Superior temporal gyrus (tissue), 1 donor: ENCODE results near the gene ZNF830.
"Not testable (repeated sequence)": the region's sequence is repeated elsewhere in the genome, so short reads cannot be mapped to it uniquely, and the experiment has no call there.

Source experiments
- DNase-seq: peaks from one replicate; pipeline ENCODE4 v3.0.0-alpha.2; 2016; ENCODE audit errors: extremely low spot score

The ZNF830 gene

GRCh38 chr17:34961093-34961911, at the start of gene ZNF830, which contains the start of gene CCT6B:
Gene ZNF830, plus strand, starts transcription at chr17:34961540. Its CDS starts 27 bp downstream, at chr17:34961567.
Gene CCT6B, minus strand, starts transcription at chr17:34961460. Its CDS starts 67 bp downstream, at chr17:34961393.
- DNase-seq, result peak; percentile 99

- DNase-seq, result no peak
Measured at GRCh38 chr17:34913001-34913400, 48.3 kb upstream of the ZNF830 start.

- no peak for DNase-seq
Measured at GRCh38 chr17:34916120-34916519, 45.2 kb upstream of the ZNF830 start.

GRCh38 chr17:34917381-34917780, 44.0 kb upstream of the ZNF830 start:
- no peak for DNase-seq

- DNase-seq, result no peak
Measured at GRCh38 chr17:34920676-34921075, 40.7 kb upstream of the ZNF830 start.

- no peak for DNase-seq
Measured at GRCh38 chr17:34926661-34927060, 34.7 kb upstream of the ZNF830 start.

- DNase-seq, result no peak
Measured at GRCh38 chr17:34930283-34930682, 31.1 kb upstream of the ZNF830 start.

GRCh38 chr17:34950780-34951179, 10.6 kb upstream of the ZNF830 start:
- DNase-seq, result not testable (repeated sequence)

GRCh38 chr17:34958438-34958837, 2.9 kb upstream of the ZNF830 start:
- DNase-seq, result no peak

GRCh38 chr17:34974179-34974578, 12.8 kb downstream of the ZNF830 start:
- DNase-seq, result no peak

GRCh38 chr17:34974794-34975785, 13.8 kb downstream of the ZNF830 start:
- no peak for DNase-seq

- DNase-seq, result no peak
Measured at GRCh38 chr17:34979153-34979552, 17.8 kb downstream of the ZNF830 start.

GRCh38 chr17:34979650-34980352, 18.5 kb downstream of the ZNF830 start:
- peak; percentile 41 for DNase-seq

GRCh38 chr17:34980353-34980680, 19.0 kb downstream of the ZNF830 start, which contains the start of gene LIG3:
Gene LIG3, plus strand, starts transcription at chr17:34980512. Its CDS starts 2,494 bp downstream, at chr17:34983006.
- DNase-seq, result peak; percentile 95

- DNase-seq, result peak; percentile 49
Measured at GRCh38 chr17:34980681-34981537, 19.6 kb downstream of the ZNF830 start.

- peak; percentile 18 for DNase-seq
Measured at GRCh38 chr17:34981538-34982241, 20.4 kb downstream of the ZNF830 start.

GRCh38 chr17:34987232-34987631, 25.9 kb downstream of the ZNF830 start:
- no peak for DNase-seq

GRCh38 chr17:34988644-34989043, 27.3 kb downstream of the ZNF830 start:
- DNase-seq, result no peak

- no peak for DNase-seq
Measured at GRCh38 chr17:34989473-34989872, 28.1 kb downstream of the ZNF830 start.

GRCh38 chr17:34990921-34991365, 29.6 kb downstream of the ZNF830 start:
- no peak for DNase-seq
